HG03565 (cell line): ENCODE measurements around the gene RAF1.
A peak's percentile ranks its signal among the peaks of the same experiment; 100 is the strongest.
"Not testable (repeated sequence)": the region's sequence is repeated elsewhere in the genome, so short reads cannot be mapped to it uniquely, and the experiment has no call there.

Experiments used
- ATAC-seq: cut with Tn5 transposase; IDR thresholded peaks from one replicate; pipeline ENCODE4 v1.9.1; 2021; ENCODE audit warnings: mild to moderate bottlenecking, moderate library complexity; ENCODE audit not compliant: unreplicated experiment

RAF1 gene

DNA sequence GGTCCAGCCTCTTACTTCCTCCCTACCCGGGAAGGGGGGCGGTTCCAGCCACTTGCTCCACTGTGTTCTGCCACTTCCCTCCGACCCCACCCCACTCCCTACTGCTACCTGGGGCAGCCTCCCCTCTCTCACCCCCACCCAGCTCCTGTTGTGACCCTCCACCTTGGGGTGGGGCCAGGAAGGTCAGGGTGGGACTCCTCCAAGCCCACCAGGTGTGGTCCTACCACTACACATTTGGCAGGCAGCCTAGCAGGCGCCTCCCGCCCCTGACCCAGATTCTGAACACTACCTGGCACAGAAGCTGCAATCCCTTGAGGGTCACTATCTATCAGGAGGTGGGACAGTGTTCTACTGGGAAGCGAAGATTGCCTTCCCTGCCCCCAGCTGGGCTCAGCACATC lies 13.7 kb upstream of the RAF1 start:
- ATAC-seq: no peak

DNA sequence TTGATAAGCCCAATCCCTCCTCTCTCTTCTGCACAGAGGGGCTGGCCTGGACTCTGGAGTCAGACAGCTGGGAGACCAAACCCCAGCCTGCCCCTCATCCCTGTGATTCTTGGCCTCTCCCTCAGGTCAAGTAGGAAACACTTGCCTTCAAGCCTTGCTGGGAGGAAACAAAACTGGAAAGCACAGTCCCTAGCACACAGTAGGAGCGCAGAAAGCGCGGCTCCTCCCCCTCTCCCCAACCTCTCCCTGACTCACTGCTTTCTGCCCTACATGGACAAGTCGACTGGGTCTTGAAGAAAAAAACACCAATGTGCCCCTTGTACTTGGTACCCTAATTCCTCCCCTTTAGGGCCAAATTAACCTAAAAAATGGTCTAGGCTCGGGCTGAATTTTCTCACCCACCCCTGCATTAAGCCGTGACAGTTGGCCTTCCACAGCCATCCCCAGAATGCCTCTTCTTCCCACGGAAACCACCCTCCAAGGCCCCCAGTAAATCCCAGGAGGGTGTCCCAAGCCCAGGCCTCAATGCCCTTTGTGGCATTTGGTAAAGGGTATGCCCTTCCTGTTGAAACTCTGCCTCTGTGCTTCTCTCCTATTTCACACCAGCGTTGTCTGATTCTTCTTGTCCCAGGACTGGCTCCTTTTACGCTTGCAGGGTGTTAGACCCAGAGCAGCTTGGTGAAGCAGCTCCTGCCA lies 11.3 kb upstream of the RAF1 start:
- ATAC-seq: no peak

DNA sequence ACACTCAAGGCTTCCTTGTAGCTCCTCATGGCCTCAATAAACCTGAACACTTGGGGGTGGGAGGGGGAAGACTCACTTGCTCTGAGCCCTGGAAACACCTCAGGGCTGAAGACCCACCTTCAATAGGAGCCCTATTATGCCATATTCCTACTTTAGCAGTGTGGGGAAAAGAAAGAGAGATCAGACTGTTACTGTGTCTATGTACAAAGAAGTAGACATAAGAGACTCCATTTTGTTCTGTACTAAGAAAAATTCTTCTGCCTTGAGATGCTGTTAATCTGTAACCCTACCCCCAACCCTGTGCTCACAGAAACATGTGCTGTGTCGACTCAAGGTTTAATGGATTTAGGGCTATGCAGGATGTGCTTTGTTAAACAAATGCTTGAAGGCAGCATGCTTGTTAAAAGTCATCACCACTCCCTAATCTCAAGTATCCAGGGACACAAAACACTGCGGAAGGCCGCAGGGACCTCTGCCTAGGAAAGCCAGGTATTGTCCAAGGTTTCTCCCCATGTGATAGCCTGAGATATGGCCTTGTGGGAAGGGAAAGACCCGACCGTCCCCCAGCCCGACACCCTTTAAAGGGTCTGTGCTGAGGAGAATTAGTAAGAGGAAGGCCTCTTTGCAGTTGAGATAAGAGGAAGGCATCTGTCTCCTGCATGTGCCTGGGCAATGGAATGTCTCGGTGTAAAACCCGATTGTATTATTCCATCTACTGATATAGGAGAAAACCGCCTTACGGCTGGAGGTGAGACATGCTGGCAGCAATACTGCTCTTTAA lies 10.2 kb upstream of the RAF1 start:
- ATAC-seq: not testable (repeated sequence)

DNA sequence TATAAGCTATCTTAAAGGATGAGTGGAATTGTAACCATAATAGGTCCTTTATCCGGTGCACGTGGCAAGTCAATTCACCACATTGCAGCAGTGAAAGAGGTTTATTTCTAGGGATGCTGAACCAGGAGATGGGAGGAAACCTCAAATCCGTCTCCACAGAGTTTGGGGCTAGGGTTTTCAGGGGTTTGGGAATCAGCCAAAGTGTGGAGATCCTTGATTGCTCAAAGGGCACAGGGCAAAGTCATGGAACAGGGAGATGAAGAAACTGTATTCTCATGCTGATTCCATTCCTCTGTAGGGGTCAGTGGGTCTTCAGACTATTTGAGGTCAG lies 7.2 kb upstream of the RAF1 start:
- ATAC-seq: no peak

DNA sequence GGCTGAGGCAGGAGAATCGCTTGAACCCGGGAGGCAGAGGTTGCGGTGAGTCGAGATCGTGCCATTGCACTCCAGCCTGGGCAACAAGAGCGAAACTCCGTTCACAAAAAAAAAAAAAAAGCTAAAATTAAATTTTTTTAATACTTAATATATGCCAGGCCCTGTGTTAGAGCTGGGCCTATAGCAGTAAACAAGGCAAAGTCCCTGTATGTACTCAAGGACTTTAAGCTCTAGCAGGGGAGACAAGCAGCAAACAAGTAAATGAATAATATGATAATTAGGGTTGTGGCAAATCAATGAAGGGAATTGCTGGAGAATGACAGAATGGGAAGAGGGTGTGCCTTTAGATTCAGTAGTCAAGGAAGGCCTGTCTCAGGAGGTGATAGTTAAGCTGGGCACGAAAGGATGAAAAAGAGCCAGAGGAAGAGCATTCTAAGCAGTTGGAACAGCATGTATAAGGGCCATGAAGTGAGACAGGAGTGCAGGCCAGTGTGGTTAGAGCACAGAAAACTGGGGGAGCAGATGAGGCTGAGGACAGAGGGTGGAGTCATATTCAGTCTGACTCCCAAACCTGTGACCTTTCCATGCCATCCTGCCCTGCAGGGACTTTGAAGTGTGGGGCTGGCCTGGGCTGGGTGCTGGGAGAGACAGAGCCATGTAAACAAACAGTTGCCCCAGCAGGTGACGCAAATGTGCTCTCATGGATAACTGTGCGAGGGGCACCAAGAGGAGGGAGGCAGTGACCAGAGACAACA lies 6.6 kb upstream of the RAF1 start:
- ATAC-seq: no peak

DNA sequence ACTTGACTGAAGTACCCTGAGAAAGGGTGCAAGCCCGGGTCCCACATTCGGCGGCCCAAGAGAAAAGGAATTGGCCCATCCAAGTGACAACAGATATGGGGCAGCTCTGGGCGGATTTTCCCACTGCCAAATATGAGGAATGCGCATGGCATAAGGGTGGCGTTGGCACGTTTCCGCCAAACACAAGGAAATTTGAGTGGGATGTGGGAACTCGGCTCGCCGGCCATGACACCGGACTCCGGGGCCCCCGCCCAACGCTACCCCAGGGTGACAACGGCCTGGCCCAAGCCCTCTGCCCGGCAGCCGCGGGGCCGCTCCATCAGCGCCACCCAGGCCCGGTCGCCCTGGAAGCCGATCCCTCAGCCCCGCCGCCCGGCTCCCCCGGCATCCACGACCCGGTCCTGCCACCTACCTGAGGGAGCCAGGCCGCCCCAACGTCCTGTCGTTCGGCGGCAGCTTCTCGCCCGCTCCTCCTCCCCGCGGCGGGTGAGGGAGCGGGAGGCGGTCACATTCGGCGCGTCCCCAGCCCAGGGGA lies 449 bp downstream of the RAF1 start:
- ATAC-seq: peak; percentile 25

DNA sequence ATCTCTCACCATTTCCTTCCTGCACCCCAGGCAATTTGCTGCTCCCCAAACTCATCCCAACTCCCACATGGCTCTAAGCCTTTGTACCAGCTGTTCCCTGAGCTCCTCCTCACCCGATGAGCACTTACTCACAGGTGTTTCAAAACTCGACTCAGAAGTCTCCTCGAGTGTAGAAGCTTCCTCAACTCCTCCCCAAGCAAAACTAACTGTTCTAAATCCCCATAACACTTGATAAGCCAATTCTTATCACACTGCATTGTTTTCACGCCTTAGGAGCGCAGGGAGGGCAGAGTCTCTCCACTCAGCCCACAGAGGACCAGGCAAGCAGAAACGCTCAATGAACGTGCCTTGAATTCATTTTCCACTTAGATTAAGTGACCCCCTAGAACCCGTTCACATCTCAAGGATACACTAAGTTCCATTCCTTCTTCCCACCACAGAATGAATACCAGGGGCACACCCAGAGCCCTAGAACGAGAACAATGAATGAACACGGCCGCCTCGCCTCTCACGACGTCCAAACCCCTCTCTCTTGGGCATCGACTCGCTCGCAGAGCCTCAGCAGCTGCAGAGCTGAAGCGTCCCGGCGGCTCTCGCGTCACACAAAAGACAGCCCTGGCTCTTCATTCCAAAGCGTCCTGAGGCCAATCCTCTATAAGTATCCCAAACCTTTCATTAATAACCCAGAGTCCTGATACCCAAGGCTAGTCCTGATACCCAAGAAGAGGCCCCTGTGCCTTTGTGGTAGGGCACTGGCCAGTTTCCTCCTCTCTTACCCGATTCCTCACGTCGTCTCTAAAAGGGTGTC lies 1.1 kb downstream of the RAF1 start:
- no peak for ATAC-seq

DNA sequence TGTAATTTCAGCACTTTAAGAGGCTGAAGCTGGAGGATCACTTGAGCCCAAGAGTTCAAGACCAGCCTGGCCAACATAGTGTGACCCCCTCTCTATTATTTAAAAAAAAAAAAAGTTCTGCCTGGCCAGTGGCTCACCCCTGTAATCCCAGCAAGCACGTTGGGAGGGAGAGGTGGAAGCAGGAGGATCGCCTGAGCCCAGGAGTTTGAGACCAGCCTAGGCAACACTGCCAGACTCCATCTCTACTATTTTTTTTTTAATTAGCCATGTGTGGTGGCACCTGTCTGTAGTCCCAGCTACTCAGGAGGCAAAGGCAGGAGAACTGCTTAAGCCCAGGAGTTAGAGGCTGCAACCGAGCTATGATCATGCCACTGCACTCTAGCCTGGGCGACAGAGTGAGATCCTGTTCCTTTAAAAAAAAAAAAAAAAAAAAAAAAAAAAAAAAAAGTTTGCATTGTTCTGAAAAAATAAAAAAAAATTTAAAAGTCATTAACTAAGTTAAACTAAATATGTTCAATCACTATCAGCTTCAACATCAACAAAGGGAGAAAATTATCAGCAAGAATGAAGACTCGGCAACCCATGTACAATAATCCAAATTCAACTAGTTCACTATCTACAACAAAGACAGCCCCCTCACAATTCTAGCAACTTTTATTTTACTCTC lies 1.9 kb downstream of the RAF1 start:
- no peak for ATAC-seq

DNA sequence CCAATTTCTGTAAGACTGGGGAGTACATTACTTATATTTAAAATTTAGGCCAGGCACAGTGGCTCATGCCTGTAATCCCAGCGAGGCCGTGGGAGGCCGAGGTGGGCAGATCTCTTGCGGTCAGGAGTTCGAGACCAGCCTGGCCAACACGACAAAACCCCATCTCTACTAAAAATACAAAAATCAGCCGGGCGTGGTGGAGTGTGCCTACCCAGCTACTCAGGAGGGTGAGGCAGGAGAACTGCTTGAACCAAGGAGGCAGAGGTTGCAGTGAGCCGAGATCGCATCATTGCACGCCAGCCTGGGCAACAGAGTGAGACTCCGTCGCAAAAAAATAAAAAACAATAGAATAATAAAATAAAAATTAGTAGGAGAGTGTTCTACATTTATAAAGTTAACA lies 2.5 kb downstream of the RAF1 start:
- not testable (repeated sequence) for ATAC-seq

DNA sequence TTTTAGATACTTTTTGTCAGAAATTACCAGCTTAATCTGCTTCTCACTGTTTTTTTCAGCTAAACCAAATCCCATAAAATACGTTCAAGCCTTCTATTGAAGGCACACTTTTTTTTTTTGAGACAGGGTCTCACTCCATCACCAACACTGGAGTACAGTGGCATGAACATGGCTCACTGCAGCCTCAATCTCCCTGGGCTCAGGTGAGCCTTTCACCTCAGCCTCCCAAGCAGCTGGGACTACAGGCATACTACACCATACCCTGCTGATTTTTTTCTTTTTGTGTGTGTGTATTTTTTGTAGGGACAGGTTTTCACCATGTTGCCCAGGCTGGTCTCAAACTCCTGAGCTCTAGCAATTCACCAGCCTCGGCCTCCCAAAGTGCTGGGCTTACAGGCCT lies 3.7 kb downstream of the RAF1 start:
- no peak for ATAC-seq

DNA sequence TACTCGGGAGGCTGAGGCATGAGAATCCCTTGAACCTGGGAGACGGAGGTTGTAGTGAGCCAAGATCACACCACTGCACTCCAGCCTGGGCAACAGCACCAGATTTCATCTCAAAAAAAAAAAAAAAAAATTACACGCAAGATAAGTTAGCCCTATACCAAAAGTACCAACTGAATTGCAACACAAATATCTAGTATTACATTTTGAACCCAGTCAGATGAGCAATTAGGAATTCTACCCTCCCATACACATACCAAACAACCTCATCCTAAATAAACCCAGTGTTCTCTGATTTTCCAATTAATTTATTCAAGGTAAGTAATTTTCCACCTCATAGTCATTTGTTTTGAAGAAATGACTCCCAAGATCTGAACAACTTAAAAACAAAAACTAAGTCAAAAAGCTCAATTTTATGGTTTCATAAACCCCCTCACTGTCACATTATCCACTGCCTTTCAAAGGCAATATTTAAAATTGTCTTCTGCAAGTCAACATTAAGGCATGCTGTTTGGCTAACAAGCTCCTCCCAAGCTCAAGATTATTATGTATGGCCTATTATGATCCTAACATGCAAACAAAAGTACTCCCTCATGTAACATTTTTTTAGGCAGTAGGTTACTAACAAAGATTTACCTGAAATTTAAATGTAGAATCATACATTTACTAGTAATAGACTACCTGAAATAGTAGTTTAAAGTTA lies 4.5 kb downstream of the RAF1 start:
- no peak for ATAC-seq

DNA sequence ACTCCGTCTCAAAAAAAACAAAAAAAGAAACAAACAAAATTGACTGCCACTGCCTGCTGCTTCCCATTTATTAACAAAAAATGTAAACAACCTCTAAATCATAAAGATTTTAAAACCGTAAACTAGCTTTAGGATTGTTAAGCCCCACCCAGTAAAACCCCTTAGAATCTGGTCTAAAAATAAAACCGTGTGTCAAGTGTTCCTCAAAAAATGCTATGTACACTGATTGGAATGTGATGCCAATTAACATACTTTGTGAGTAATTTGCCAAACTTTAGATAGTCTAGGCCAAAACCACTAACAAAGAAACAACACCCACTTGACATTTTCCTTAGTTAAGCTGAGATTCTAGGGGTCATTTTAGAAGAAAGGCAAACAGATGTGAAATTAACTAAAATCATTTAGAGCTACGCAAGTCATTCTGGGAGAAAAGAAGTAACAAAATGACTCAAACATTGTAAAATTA lies 5.3 kb downstream of the RAF1 start:
- no peak for ATAC-seq

DNA sequence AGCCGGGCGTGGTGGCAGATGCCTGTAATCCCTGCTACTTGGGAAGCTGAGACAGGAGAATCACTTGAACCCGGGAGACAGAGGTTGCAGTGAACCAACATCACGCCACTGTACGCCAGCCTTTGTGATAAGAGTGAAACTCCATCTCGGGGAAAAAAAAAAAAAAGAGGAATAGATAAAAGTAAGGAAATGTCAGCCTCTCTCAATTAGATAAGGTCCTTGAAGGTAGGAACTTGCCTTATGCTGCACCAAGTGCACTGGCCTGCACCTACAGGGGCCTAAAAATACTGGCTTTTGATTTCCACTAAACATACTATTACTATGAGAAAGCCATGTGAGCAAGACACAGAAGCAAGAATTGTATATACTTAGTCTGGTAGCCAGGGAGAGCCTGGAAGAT lies 7.1 kb downstream of the RAF1 start:
- no peak for ATAC-seq

DNA sequence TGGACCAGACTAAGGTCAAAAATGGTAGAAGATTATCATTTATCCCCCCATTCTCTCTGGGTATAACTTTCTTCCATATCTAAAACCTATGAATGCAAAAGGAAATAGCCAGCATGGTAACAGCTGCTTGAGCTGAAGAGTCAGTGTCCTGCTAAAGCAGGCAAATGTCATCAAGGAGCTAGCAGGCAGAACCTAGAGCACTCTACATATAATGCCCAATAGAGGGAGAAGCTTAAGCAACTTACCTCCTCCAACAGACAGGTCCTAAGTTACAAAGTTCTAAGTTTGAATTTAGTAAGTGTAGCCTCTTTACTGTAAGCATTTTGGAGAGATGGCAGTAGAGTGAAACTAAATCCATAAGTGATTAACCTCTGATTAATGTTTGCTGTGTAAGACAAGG lies 7.7 kb downstream of the RAF1 start:
- ATAC-seq: no peak

DNA sequence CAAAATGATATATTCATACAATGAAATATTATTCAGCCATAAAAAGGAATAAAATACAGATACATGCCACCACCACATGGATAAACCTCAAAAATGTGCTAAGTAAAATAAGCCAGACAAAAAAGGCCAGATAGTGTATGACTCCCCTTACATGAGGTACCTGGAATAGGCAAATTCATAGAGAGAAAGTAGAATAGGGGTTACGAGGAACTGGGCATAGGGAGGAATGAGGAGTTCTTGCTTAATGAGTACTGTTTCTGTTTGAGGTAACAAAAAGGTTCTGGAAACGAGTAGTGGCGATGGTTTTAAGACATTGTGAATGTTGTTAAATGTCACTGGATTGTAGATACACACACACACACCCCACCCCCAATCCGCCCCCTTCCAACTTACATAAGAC lies 8.2 kb downstream of the RAF1 start:
- no peak for ATAC-seq

DNA sequence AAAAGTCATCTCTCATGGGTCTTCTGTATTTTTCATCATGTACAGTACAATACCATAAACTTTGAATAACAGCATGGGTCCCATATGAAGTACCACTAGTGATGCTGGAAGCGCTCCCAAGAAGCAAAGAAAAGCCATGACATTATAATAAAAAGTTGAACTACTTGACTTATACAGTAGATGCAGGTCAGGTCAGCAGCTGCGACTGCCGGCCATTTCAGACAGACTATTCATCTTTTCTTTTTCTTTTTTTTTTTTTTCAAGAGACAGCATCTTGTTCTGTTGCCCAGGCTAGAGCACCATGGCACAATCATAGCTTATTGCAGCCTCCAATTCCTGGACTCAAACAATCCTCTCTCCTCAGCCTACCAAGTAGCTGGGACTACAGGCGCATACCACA lies 10.2 kb downstream of the RAF1 start:
- ATAC-seq: no peak

DNA sequence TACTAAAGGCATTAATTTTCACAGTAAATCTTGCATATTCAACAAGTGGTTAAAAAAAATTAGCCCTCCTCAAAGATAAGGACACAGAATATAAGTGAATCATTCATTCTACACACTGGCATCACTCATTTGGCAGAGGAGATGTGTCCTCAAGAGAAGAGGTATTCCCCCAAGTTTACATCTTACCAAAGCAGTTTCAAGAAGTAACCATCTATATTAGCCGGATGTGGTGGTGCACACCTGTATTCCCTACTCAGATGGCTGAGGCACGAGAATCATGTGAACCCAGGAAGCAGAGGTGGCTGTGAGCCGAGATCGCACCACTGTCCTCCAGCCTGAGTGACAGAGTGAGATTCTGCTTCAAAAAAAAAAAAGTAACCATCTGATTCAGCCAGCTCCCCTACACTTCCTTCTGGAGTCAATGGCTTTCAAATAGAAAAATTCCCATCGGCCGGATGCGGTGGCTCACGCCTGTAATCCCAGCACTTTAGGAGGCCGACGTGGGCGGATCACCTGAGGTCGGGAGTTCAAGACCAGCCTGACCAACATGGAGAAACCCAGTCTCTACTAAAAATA lies 15.4 kb downstream of the RAF1 start:
- ATAC-seq: peak; percentile 59

DNA sequence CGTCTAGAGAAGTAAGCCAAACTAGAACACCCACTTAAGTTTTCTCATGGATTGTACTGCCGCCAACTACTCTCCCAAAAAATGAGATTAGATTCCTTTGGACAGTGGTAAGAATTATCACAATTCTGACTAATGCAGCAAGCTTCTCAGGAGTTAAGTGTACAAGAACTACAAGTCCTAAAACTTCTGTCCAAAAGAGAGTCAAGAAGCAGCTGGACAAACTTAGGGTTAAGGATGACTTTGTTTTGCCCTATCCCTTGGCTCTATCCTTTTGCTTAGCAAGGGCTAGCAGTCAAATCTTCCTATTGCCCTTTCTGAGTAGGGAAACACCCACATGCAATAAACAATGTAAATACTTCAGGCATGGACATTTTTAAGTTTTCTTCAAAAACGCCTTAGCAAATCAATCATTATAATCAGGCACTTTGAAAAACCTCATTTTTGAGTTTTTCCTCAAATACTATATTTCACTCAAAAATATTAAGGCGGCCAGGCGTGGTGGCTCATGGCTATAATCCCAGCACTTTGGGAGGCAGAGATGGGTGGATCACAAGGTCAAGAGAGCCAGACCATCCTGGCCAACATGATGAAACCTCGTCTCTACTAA lies 19.5 kb downstream of the RAF1 start:
- ATAC-seq: no peak

DNA sequence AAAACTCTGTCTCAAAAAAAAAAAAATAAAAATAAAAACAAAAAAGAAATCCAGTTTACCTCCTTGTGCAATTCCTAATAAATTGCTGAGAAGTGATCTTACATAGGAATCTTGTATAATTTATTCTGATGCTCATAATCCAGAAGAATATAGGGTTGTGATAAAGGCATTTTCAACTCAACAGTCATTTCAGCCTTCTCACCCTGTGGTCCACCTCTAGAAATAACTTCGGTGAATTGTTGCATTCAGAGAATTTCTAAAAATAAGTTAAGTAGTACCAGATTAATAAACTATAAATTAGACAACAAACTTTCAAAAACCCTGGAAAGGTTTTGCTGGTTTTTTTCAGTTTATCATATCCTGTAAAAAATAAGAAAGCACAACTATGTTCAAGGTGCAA lies 20.2 kb downstream of the RAF1 start:
- no peak for ATAC-seq
